GM12878 (cell line): ENCODE measurements around the gene S100A9. TPM values are rescaled to one million over a fixed set of nuclear protein-coding genes. Genes with fewer than 3 reads are reported as not detected.

Experiments used
- ATAC-seq: fragments of 200-7000 bp; cut with Tn5 transposase; 3 replicates; pipeline ENCODE4 v1.9.1; 2020; ENCODE audit warnings: mild to moderate bottlenecking, moderate library complexity
- BruUV-seq: library from RNA; stranded (reverse); fragments of 400-500 nt; replicated peaks from 2 replicates; lab custom pipeline; 2021; lab: Mats Ljungman, UMichigan
- CTCF ChIA-PET: fragments of 300-600 bp; sonication (Branson Sonifier 250); formaldehyde crosslinking; extraction: SDS; loops from one replicate; lab custom pipeline; 2021; ENCODE audit warnings: inconsistent platforms; lab: Yijun Ruan, JAX
- POLR2A ChIA-PET: fragments of 350-600 bp; formaldehyde crosslinking; extraction: SDS; loops from one replicate; lab custom pipeline; 2021; ENCODE audit warnings: inconsistent platforms; lab: Charles Lee
- RAD21 ChIA-PET: fragments of 300-600 bp; sonication (Branson Sonifier 250); formaldehyde crosslinking; loops from one replicate; lab custom pipeline; 2023; ENCODE audit warnings: antibody characterized with exemption; ENCODE audit not compliant: unreplicated experiment; lab: Charles Lee
- SMC1A ChIA-PET: fragments of 300-600 bp; sonication (Branson Sonifier 250); formaldehyde crosslinking; loops from one replicate; lab custom pipeline; 2023; ENCODE audit not compliant: unreplicated experiment, uncharacterized antibody; lab: Charles Lee
- DNase-seq: peaks from one replicate; pipeline ENCODE4 v3.0.0-alpha.2; 2011; ENCODE audit warnings: low read depth, low spot score
- FAIRE-seq: peaks from 3 replicates; lab custom pipeline; 2011; peaks lifted over from hg19 to GRCh38; lab: Jason Lieb, UNC
- H2AFZ ChIP-seq: 2 replicates; pipeline ENCODE4 v1.6.0; 2011; ENCODE audit warnings: low read depth, low read length, control low read depth; ENCODE audit not compliant: control insufficient read depth
- H3K27ac ChIP-seq: 2 replicates; pipeline ENCODE4 v1.5.1; 2011; ENCODE audit warnings: control low read depth; ENCODE audit not compliant: control insufficient read depth, insufficient read depth
- H3K27me3 ChIP-seq, 2 experiments: replicated peaks in 1 of 2; 2 replicates each; pipeline versions ENCODE4 v1.6.0 to v1.6.1; 2011; ENCODE audit warnings: low read length in 1 of 2; ENCODE audit not compliant: control insufficient read depth in 2 of 2, insufficient read depth in 2 of 2
- H3K36me3 ChIP-seq, 2 experiments: 2 replicates each; pipeline ENCODE4 v1.5.1; 2011; ENCODE audit warnings: low read length in 1 of 2; ENCODE audit not compliant: control insufficient read depth in 2 of 2, insufficient read depth in 2 of 2
- H3K4me1 ChIP-seq: 2 replicates; pipeline ENCODE4 v1.6.1; 2011; ENCODE audit warnings: mild to moderate bottlenecking, low read length, moderate library complexity, mixed read lengths; ENCODE audit not compliant: control insufficient read depth, insufficient read depth
- H3K4me2 ChIP-seq: 2 replicates; pipeline ENCODE4 v1.6.0; 2011; ENCODE audit warnings: control low read depth; ENCODE audit not compliant: control insufficient read depth, insufficient read depth
- H3K4me3 ChIP-seq: fragments of 200-600 bp; sonication (generic); 2 replicates; pipeline ENCODE4 v1.5.1; 2016
- H3K79me2 ChIP-seq: 2 replicates; pipeline ENCODE4 v1.6.0; 2011; ENCODE audit warnings: low read length; ENCODE audit not compliant: control insufficient read depth, insufficient read depth
- H3K9ac ChIP-seq: 2 replicates; pipeline ENCODE4 v1.8.0; 2011; ENCODE audit warnings: low read length, control low read depth, mixed read lengths; ENCODE audit not compliant: control insufficient read depth, insufficient read depth
- H3K9me3 ChIP-seq: replicated peaks from 3 replicates; pipeline ENCODE4 v1.5.1; 2011; ENCODE audit warnings: mild to moderate bottlenecking, low read length; ENCODE audit not compliant: control insufficient read depth, insufficient read depth
- H4K20me1 ChIP-seq: 2 replicates; pipeline ENCODE4 v1.6.0; 2011; ENCODE audit not compliant: control insufficient read depth, insufficient read depth
- BCL11A ChIP-seq: IDR thresholded peaks from 2 replicates; pipeline ENCODE4 v1.6.1; 2011; ENCODE audit warnings: low read depth, low read length
- EP300 ChIP-seq, 2 experiments: fragments of 150-350 bp in 1 of 2; IDR thresholded peaks; 2 replicates each; pipeline ENCODE4 v1.6.1; 2011 to 2012; ENCODE audit warnings: low read depth in 2 of 2, low read length in 2 of 2, borderline replicate concordance in 1 of 2, improper control_type of control experiment in 1 of 2, inconsistent platforms in 1 of 2; ENCODE audit not compliant: control insufficient read depth in 1 of 2
- SPI1 ChIP-seq: IDR thresholded peaks from 2 replicates; pipeline ENCODE4 v1.6.1; 2011; ENCODE audit warnings: low read depth, mild to moderate bottlenecking, low read length, moderate library complexity, borderline replicate concordance; ENCODE audit not compliant: insufficient read depth
- YY1 ChIP-seq: IDR thresholded peaks from 2 replicates; pipeline ENCODE4 v1.6.1; 2011; ENCODE audit warnings: low read depth, mild to moderate bottlenecking, low read length
- ZNF24 ChIP-seq: fragments of 450-650 bp; IDR thresholded peaks from 2 replicates; pipeline ENCODE4 v1.6.1; 2017; ENCODE audit warnings: antibody characterized with exemption, mild to moderate bottlenecking
- WGBS: methylation state at CpG from one replicate; pipeline ENCODE4 v1.1.6; 2016; ENCODE audit warnings: low lambda C conversion rate; ENCODE audit not compliant: insufficient replicate concordance, insufficient coverage; ENCODE audit errors: missing lambda C conversion rate; 5-methylcytosine and 5-hydroxymethylcytosine counted together
- in situ Hi-C: fragments of 300-500 bp; cut with MboI; formaldehyde crosslinking; loops from 9 replicates; pipeline ENCODE4 v1.14.3; 2018; ENCODE audit warnings: mixed read lengths
- intact Hi-C: fragments of 100-400 bp; cut with micrococcal nuclease; formaldehyde crosslinking; loops from one replicate; pipeline ENCODE4 v1.14.2; 2022; ENCODE audit not compliant: unreplicated experiment
- polyA plus RNA-seq, 11 experiments: library from polyadenylated mRNA; depleted of rRNA in 4 of 11; unstranded in 6 of 11; stranded (reverse) in 5 of 11; fragments of >200 nt; fragmentation: Nextera tagmentation in 4 of 11; fragmentation: Illumina TruSeq in 1 of 11; extraction: Ambion mirVana in 4 of 11; extraction: Trizol in 1 of 11; gene quantifications; 1 replicate in 1 of 11; 2 replicates in 10 of 11; pipeline versions ENCODE4 v1.2.1 to v1.2.3, GENCODE V29; 2011 to 2016; ENCODE audit warnings: inconsistent platforms in 2 of 11, missing spikeins in 2 of 11, low read depth in 1 of 11
- total RNA-seq, 4 experiments: library from RNA; depleted of rRNA in 3 of 4; stranded (reverse); fragments of >200 nt in 3 of 4; fragmentation: Illumina TruSeq in 1 of 4; extraction: Trizol in 1 of 4; gene quantifications; 2 replicates each; pipeline versions ENCODE4 v1.2.1 to v1.2.3, GENCODE V29; 2013 to 2021
- TF ChIP-seq, protein P1 (sequence below): fragments of 450-650 bp; IDR thresholded peaks from 2 replicates; pipeline ENCODE4 v1.6.1; 2016; ENCODE audit warnings: mild to moderate bottlenecking
- TF ChIP-seq, protein P2 (sequence below), 3 experiments: IDR thresholded peaks in 2 of 3; conservative IDR thresholded peaks in 1 of 3; 2 replicates each; pipeline ENCODE4 v1.5.1; 2011; ENCODE audit warnings: low read depth in 3 of 3, low read length in 3 of 3, mild to moderate bottlenecking in 3 of 3, control low read depth in 2 of 3, moderate library complexity in 2 of 3, inconsistent platforms in 1 of 3, mixed read lengths in 1 of 3; ENCODE audit not compliant: control insufficient read depth in 2 of 3, insufficient read depth in 1 of 3; ENCODE audit errors: extremely low read depth in 1 of 3

Gene S100A9
- total and polyA plus RNA-seq, 10 of the 15 experiments (the other 5 are each of a cell fraction or from before 2014, with no cell fraction given), result 0.22 to 1.7 (median 0.49) TPM; not detected in 3

DNA sequence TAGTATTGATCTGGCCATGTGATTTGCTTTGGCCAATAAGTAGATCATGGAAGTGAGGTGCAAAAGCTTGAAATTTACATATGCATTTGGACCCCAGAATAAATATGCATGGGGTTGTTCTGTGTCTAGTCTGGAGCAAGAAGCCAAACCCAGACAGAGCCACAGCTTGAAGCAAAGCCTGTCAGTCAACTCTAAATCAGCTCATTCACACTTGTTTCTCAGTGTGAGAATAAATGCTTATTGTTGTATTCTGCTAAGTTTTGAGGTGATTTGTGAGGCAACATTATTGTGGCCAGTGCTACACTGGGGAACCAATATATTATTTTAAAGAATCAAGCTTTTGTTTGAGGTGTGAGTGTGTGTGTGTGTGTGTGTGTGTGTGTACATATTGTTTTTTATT lies 32.7 kb upstream of the S100A9 start:
- in situ Hi-C loops, result no loop called here
- no peak for DNase-seq
- no peak overlapping the region for H3K9ac ChIP-seq
- no peaks in the 10 kb centered on the region for H3K27me3 ChIP-seq
- SMC1A ChIA-PET, result interaction anchor here (0.8 to 1.1 kb wide), 2 partner anchors 11 to 19 kb away, joined by 4 read pairs; no protein-coding TSS in a partner anchor
- POLR2A ChIA-PET, result interaction anchor here (0.7 to 1.4 kb wide), 2 partner anchors 12 to 358 kb away, joined by 5 to 6 read pairs; no protein-coding TSS in a partner anchor
- no peak overlapping the region for H2AFZ ChIP-seq
- H3K4me2 ChIP-seq, result no peak overlapping the region
- no peak overlapping the region for H3K4me3 ChIP-seq
- intact Hi-C loops, result no loop called here
- no peaks in the 10 kb centered on the region for H3K4me1 ChIP-seq
- ATAC-seq, result no peak
- no peaks in the 10 kb centered on the region for H4K20me1 ChIP-seq
- TF ChIP-seq, protein P1, sequence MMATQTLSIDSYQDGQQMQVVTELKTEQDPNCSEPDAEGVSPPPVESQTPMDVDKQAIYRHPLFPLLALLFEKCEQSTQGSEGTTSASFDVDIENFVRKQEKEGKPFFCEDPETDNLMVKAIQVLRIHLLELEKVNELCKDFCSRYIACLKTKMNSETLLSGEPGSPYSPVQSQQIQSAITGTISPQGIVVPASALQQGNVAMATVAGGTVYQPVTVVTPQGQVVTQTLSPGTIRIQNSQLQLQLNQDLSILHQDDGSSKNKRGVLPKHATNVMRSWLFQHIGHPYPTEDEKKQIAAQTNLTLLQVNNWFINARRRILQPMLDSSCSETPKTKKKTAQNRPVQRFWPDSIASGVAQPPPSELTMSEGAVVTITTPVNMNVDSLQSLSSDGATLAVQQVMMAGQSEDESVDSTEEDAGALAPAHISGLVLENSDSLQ, result peak; percentile 38; the same call in 1 of the 2 replicates
- TF ChIP-seq EP300 (IDR thresholded peaks at IDR 0.05; ENCODE audit: borderline replicate concordance in 1 of 2, control insufficient read depth in 1 of 2, low read depth in 2 of 2, low read length in 2 of 2), result no peak
- TF ChIP-seq BCL11A, result no peak
- no TSS peak for BruUV-seq
- H3K36me3 ChIP-seq, result no peaks in the 10 kb centered on the region
- RAD21 ChIA-PET, result no interaction called here
- H3K79me2 ChIP-seq, result no peaks in the 10 kb centered on the region
- no peak overlapping the region for H3K27ac ChIP-seq
- FAIRE-seq, result no peak
- H3K9me3 ChIP-seq, result no peaks in the 10 kb centered on the region; the same call in 1 of the 3 replicates
- CTCF ChIA-PET, result interaction anchor here (0.6 to 0.9 kb wide), 6 partner anchors 11 to 865 kb away, joined by 3 to 4 read pairs (median 4); no protein-coding TSS in a partner anchor

DNA sequence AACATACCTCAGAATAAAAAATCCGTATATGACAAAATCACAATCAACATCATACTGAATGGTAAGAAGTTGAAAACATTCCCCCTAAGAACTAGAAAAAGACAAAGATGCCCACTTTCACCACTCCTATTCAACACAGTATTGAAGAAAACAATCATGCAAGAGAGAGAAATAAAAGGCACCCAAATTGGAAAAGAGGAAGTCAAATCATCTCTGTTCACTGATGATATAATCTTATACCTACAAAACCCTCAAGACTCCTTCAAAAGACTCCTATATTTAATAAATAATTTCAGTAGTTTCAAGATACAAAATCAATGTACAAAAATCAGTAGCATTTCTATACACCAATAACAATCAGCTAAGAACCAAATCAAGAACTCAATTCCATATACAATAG lies 23.8 kb upstream of the S100A9 start:
- Histone ChIP-seq H3K4me1 (no peaks in the 10 kb centered on the region), H2AFZ (no peak overlapping the region), H3K27me3 (no peaks in the 10 kb centered on the region; a peak in 1 of 4 replicates), H3K4me3 (no peak overlapping the region), H3K36me3 (no peaks in the 10 kb centered on the region), H3K4me2 (no peak overlapping the region), H3K9ac (no peak overlapping the region), H3K79me2 (no peaks in the 10 kb centered on the region), H3K9me3 (peaks cover 3% of the 10 kb centered on the region), H3K27ac (no peak overlapping the region), H4K20me1 (no peaks in the 10 kb centered on the region)
- ChIA-PET SMC1A (interaction anchor here (1.3 to 2.1 kb wide), 2 partner anchors 12 to 22 kb away, joined by 4 to 9 read pairs; no protein-coding TSS in a partner anchor), CTCF (interaction anchor here (4.8 kb wide), 1 partner anchor 19 kb away, joined by 24 read pairs; no protein-coding TSS in a partner anchor), RAD21 (interaction anchor here (1.0 kb wide), 1 partner anchor 12 kb away, joined by 4 read pairs; no protein-coding TSS in a partner anchor), POLR2A (no interaction called here)
- ATAC-seq (no peak), DNase-seq (no peak), FAIRE-seq (no peak)
- intact Hi-C loops (no loop called here), in situ Hi-C loops (no loop called here)
- WGBS, result 96% methylated on average over 1 of the region's 1 CpG
- TF ChIP-seq ZNF24 (no peak), SPI1 (peak; percentile 50; the same call in 1 of the 2 replicates), YY1 (no peak)
- TF ChIP-seq, protein P2, sequence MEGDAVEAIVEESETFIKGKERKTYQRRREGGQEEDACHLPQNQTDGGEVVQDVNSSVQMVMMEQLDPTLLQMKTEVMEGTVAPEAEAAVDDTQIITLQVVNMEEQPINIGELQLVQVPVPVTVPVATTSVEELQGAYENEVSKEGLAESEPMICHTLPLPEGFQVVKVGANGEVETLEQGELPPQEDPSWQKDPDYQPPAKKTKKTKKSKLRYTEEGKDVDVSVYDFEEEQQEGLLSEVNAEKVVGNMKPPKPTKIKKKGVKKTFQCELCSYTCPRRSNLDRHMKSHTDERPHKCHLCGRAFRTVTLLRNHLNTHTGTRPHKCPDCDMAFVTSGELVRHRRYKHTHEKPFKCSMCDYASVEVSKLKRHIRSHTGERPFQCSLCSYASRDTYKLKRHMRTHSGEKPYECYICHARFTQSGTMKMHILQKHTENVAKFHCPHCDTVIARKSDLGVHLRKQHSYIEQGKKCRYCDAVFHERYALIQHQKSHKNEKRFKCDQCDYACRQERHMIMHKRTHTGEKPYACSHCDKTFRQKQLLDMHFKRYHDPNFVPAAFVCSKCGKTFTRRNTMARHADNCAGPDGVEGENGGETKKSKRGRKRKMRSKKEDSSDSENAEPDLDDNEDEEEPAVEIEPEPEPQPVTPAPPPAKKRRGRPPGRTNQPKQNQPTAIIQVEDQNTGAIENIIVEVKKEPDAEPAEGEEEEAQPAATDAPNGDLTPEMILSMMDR (IDR thresholded peaks at IDR 0.05 in 2 of 3, conservative IDR thresholded peaks at IDR 0.05 in 1 of 3; ENCODE audit: control insufficient read depth in 2 of 3, extremely low read depth in 1 of 3, insufficient read depth in 1 of 3, low read depth in 3 of 3, low read length in 3 of 3), result no peak
- BruUV-seq, result no TSS peak
